NCI-H146 treated with DMSO at 0.1 percent for 48 hours (cell line): Measurements from ENCODE around the gene GBP3.
"Not testable (repeated sequence)": the region's sequence is repeated elsewhere in the genome, so short reads cannot be mapped to it uniquely, and the experiment has no call there.

Source experiments
- DNase-seq: peaks from one replicate; lab custom pipeline; 2025; ENCODE audit not compliant: unreplicated experiment; lab: John Stamatoyannopoulos, UW

Gene GBP3, protein sequence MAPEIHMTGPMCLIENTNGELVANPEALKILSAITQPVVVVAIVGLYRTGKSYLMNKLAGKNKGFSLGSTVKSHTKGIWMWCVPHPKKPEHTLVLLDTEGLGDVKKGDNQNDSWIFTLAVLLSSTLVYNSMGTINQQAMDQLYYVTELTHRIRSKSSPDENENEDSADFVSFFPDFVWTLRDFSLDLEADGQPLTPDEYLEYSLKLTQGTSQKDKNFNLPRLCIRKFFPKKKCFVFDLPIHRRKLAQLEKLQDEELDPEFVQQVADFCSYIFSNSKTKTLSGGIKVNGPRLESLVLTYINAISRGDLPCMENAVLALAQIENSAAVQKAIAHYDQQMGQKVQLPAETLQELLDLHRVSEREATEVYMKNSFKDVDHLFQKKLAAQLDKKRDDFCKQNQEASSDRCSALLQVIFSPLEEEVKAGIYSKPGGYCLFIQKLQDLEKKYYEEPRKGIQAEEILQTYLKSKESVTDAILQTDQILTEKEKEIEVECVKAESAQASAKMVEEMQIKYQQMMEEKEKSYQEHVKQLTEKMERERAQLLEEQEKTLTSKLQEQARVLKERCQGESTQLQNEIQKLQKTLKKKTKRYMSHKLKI

DNA sequence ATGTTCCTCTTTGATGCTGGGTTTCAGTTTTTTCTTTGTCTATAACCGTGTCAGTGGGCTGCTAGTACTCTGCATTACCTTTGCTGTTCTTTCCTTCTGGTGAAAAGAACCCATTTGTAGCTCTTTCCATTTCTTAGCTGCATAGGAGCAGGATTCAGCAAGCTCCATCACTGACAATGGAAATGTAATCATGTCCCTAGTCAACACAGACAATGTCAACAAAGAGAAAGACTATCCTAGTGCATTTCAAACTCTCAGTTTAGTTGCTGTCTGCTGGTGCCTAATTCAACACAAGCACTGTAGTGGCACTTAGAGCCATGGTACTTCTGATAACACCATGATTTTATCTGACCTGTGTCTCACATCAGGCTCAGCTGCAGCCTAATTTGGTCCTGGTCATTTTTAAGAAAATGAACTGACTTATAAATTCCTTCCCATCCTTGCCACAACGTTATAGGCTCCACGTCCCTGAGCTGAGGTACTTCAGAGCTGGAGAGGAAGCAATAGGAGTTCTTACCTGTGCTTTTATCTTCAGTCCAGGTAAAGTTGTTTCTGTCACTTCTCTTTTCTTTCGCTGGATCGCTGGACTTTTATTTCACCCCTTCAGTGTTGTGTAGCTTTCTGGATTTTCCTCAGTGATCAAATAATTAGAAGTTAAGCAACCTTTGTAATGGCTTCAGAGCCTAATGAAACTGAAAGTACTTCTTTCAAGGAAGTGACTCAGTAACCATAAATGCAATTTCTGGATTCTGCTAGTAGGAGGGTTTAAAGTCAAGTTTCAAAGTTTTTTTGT, at the start of gene GBP3:
Gene GBP3, minus strand, starts transcription at position 700 of the 793 bp plus-strand sequence. CDS start 2,145 bp downstream, outside the sequence.
- DNase-seq: no peak

DNA sequence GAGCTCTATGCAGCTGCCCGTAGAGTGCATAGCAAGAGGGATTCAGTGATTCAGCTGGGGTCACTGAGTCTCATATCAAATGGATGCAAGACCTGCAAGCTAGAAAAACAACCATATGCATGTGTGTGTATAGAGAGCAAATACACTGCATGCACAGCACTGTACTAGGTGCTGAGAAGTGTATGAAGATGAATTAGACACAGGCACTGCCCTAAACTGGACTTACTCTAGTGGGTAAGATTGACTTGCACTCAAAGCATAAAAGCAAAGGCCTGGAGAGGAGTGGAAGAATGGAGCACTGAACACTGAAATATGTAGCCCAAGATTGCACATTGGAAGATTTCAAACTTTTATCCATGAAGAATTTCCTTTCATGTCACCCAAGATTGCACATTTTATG, 47.8 kb upstream of the GBP3 start:
- DNase-seq: no peak

DNA sequence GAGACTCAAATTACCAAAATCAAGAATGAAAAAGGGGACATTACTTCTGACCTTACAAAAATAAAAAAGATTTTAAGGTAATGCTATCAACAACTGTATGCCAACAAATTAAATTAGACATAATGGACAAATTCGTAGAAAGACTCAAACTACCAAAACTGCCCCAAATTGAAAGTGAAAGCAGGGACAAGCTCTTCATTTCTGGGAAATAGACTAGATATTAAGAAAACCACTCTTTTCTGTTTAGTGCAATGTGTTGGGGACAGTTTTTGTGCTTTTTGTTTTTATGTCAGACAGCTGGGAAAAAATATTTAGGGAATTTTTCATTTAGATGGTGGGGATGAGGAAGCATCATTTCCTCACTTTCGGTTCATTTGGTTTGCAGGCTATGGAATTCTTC, 47.3 kb upstream of the GBP3 start:
- DNase-seq: no peak

DNA sequence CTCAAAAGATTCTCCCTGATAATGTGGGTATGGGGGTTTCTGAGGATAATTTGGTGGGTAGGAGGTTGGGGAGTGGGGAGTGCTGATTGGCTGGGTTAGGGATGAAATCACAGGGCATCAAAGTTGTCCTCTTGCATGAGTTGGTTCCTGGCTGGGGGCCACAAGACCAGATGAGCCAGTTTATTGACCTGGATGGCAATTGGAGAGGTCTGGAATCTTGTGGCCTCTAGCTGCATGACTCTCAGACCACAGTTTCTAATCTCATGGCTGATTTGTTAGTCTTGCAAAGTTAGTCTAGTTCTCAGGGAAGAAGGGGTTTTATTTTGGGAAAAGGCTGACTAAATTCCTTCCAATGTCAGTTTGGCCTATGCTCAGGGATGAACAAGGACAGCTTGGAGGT, 45.6 kb upstream of the GBP3 start:
- DNase-seq: no peak

DNA sequence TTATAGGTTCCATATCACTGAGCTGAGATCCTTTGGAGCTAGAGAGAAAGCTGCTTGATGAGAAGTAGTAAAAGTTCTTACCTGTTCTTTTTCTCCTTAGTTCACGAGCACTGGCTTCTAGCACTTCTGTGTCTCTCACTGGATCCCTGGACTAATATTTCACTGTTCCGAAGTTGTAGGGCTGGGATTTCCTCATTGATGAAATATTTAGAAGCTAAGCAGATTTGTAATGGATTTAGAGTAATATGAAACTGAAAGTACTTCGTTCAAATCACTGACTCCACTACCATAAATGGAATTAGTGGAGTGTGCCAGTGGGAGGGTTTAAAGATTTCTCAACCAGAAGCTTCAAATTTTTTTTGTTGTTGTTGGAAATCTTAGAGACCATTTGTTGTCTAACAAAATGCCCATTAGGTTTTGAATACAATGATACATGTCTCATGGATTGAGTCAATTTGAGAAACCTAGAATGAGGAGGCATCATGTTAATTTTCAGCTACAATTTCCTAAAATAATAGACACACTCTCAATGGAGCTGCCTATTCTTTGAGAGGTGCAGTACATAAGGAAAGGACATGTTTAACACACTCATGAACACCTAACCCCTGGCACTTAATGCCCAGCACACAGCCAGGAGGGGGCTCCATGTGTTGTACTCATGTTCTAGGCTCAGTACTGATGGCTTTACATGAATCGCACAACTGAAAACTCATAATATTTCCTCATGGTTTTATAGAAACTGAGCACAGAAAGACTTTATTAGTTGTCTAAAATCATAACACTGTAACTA, 42.6 kb upstream of the GBP3 start, which contains the start of gene GBP1:
Gene GBP1, minus strand, starts transcription at position 130 of the 790 bp plus-strand sequence. CDS start 1,974 bp downstream, outside the sequence.
- DNase-seq: no peak

DNA sequence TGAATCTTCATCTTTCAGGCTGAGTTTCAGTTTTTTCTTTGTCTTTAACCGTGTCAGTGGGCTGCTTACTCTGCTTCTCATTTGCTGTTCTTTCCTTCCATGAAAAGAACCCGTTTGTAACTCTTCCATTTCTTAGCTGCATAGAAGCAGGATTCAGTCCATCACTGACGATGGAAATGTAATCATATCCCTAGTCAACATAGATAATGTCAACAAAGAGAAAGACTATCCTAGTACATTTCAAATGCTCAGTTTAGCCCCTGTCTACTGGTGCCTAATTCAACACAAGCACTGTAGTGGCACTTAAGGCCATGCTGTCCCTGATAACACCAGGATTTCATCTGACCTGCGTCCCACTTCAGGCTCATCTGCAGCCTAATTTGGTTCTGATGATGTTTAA, 42.0 kb upstream of the GBP3 start:
- DNase-seq: no peak

DNA sequence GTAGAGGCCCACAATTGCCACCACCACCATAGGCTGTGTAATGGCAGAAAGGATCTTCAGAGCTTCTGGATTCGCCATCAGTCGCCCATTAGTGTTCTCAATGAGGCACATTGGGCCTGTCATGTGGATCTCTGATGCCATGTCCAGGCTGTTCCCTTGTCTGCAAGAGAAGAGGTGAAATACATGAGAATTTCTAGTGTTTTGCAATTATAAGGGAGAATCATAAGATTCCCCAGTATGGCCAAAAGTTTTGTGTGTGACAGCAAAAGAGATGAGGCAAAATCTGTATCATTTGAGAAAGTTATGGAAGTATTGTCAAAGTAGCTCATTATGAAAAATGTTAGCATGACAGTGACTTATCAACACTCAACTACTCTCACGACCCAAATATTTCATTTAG, 40.4 kb upstream of the GBP3 start:
- no peak for DNase-seq

DNA sequence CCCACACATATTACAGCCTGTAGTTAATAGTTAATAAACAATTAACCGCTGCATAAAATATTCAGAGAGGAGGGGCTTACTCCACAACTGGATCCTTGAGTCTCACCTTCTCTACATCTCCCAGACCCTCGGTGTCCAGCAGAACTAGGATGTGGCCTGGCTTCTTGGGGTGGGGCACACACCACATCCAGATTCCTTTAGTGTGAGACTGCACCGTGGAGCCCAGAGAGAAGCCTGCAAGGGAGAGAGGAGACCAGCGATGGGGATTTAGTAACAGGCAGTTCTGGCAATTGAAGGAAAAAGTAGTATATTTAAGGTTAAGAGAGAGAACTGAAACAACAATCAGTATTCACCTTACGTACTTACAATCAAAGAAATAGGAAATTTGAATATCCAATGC, 37.4 kb upstream of the GBP3 start:
- DNase-seq: no peak

DNA sequence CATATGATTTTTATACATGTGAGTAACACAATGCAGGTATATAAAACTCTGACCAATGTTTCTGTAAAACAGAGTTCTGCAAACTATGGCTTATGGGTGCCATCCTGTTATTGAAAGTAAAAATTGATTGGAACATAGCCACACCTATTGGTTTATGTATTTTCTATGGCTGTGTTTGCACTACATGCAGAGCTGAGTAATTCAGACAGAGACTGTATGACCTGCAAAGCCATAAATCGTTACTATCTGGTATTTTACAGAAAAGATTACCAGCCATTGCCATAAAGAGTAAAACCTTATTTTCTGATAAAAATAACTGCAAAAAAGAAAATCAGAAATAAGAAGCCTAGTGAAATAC, 29.3 kb upstream of the GBP3 start:
- DNase-seq: no peak

DNA sequence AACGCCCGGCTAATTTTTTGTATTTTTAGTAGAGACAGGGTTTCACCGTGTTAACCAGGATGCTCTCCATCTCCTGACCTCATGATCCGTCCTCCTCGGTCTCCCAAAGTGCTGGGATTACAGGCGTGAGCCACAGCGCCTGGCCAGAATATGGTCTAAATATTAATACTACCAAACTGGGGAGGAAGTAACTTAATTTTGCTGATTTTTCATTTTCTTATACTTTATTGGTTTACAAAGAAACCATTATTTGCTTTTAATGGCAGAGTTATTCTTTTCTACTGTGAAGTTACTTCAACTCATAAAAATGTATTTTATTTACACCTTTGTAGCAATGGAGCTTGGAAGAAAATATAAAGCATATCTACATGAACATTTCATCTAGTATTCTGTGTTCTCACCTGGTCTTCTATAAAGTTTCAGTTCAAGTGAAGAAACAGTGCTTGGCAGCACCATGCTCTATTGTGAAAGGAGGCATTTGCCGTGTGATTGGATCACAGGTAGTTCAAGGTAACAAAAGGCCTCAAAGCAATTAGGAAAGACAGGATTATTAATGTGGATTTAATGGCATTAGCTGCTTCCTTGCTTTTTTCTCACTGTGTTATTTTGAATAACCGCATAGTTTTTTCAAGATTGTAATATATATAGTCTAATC, 28.8 kb upstream of the GBP3 start:
- DNase-seq: no peak

DNA sequence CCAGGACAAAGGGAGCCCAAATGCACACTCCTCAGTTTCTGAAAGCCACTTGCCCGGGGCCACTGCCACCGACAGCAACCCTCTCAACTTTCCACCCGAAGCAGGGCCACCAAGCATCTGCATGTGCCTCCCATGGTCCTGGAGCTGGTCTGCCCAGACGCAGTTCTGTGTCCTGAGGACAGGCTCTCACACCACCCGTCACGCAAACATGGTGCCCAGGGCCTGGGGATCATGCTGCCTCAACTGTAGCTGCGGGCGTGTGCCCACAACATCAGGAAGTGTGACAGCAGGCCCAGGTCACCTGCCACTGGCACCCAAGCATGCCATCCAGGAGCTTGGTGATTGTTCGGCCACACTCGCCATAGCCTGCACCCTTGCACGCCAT, 28.0 kb upstream of the GBP3 start:
- no peak for DNase-seq

DNA sequence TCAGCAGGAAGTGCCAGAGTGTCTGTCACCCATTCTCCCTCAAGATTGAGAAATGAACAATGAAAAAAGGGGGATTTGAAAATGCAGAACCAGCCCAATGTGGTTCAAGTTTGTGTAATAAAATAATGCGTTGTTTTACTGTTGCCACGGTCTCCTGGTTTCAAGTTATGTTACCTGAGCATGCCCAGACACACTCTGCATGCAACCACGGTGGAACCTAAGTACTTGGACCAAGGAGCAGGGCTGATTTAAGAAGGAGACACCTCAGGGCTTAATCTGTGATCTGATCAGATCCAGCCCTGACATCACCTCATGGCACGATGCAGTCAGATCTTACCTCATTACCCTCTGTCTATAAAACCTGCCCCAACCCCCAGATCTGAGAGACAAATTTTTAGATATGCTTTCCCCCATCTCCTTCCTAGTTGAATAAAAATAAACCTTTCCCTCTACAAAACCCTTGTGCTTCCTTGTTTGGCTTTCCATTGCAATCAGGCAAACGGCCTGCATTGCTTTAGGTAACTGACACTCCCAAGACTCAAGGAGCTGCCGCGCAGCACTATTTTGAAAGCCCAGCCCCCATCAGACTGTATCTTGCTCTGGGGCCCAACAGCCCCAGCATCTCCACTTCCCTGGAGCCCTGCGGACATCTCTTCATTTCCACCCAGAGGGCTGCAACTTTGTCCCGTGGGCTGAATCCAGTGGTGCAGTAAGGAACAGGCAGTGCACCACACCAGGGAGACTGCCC, 27.4 kb upstream of the GBP3 start:
- not testable (repeated sequence) for DNase-seq

DNA sequence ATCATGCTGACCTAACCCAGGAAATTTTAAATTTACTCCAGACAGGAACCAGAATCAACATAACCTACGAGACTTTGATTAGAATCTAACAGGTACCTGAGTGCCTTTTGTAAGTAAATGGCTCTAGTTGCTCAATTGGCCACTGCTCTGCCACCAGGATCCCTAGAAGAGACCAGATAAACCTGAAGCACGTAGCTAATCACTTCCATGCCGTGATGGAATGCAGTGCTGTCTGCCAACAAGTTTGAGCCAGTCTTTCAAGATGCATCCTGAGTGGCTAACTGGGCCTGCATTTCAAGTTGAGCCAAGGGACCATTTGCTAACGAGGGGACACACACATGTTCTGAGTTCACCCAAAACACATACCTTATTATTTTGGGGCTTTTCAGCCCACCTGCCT, 26.5 kb upstream of the GBP3 start:
- DNase-seq: not testable (repeated sequence)

DNA sequence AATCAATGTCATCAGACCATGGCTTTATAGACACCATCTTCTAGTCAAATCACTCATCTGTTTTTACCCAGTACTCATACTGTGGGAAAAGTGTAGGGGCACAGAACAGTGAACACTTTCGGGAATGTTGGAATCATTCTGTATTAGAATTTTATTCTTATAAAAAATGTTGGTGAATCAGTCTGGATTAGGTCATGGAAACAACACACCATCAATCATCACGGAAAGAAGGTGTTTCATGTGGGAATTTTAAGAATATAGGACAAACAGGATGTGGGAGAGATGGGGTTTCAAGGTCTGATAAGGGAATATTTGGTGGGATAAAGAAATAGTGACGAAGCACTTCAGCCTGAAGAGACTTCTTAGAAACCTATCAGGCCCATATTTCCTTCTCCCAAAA, 25.1 kb upstream of the GBP3 start:
- no peak for DNase-seq

DNA sequence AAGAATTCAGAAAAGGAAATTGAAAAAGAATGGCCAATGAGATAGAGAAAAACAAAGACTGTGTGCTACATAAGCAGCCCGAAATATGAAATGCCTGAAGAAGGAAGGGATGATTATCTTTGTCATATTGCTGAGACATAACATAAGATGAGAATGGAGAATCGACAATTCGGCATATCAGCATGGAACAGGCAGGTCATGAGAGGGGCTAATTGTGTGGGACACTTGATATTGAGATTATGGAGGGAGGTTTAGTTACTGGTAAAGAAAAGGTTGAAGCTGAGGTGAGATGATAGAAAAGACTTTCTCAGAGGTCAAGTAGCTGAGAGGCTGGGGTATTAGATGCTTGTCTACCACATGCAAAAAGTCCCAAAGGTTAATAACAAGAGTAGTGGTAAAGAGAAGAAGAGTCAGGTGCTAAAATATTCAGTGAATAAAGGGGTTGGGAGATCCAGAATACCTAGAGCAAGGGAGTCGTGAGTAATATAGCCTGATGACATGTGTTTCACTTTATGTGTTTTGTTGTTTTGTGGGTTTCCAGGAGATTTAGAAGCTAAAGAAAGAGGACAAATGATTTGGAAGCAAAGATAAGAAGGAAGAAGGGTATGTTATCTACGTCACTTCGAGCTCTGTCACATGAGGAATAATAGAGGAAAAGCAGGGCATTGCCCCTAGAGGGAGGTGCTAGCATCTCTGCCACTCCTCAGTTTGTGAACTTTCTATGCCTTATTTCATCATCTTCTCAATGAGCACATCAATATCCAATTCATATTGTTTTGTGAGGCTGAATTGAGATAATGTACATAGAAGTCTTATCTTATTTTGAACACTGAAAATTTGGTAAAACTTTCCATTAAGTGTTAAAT, 23.9 kb upstream of the GBP3 start:
- not testable (repeated sequence) for DNase-seq

DNA sequence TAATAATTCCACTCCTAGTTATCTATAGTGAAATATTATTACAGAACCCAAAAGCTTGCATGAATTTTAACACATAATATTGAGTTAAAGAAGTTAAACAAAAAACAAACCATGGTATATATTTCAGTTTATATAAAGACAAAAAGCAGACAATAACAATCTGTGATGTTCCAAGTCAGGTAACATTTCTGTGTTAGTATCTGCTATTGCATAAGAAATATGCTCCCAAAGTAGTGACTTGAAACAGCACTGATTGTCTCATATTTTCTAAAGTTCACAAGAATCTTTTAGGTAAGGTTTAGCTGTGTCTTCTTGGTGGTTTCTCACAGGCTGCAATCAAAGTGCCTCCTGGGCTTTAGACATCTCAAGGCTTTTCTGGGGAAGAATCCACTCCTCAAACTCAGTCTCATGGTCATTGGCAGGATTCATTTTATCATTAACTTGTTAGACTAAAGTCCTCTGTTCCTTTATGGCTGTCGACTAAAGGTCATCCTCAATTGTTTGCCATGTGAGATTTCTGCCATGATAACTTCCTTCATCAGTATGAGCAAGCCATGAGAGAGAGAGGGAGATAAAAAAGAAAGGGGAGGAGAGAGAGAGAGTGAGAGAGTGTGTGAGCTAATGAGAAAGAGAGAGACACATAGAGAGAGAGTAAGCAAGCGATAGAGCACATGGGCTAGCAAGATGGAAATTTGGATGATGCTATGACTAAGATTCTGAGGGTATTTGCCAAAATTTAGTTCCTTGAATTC, 22.5 kb upstream of the GBP3 start:
- DNase-seq: no peak

DNA sequence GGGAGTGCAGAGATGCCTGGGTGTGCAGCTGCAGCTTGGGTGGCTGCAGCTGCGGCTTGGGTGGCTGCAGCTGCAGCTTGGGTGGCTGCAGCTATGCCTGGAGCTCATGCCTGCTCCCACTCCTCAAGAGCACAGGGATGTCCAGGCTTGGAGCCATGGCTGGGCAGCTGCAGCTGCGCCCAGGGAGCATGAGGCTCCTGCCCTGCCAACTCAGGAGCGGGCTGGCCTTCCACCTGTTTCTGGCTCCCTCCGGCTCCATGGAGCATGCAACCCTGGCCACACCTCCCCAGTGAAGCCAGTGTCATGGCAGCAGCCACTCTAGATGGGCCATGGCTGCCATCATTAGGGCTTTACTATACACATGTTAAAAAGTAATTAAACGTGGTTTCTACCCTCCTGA, 21.3 kb upstream of the GBP3 start:
- DNase-seq: no peak

DNA sequence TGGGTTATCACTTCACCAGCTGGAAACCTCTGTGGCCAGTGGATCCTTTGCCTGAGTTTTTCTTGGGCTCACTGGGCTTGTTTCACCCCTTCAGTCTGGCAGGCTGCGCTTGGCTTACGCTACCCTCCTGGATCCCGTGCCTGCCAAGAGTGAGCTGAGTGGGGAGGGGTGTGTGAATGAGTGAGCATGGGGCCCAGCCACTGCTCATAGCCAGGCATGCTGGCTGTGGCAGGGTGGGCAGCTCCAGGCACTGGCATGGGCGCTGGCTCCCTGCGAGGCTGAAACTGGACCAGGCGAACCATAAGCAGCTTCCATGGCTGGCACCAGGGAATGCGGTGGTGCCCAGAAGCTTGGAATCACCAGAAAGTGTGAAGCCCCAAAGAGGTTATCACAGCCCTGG, 19.8 kb upstream of the GBP3 start:
- DNase-seq: no peak
